ENCODE results near the gene MAGEB10. TPM values are rescaled to one million over a fixed set of nuclear protein-coding genes. Genes with fewer than 3 reads are reported as not detected.

MAGEB10 gene
- total and polyA plus RNA-seq, 2 donors (not counting 3 experiments of a cell fraction or from before 2014, with no cell fraction given) = not detected

DNA sequence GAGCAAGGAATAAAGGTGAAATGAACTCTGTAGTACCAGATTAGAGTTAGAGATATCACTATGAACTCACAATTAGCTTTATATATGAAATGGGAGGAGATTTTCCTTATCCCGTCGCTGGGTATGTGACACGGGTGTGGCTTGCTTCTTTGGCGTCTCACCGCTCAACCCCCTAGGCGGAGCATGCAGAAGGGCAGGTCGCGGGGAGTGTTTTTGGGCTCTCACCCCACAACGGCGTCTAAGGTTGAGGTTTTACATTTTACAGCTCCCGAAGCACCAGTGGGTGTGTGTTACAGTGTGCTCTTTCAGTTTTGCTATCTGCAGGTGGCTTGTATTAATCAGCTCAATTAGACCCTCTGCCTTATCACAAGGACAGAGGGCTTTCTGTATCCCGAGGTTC lies 42.1 kb upstream of the MAGEB10 start:
- POLR2A ChIA-PET = no interaction called here

More for the DNA sequence above, 42.1 kb upstream of the MAGEB10 start:
- no peak overlapping the region for H3K27ac ChIP-seq (ENCODE audit: insufficient read depth, low read depth, low read length)
- no peak overlapping the region for H3K9ac ChIP-seq (replicated peaks; ENCODE audit: extremely low read depth, insufficient read depth, low read length)
- FAIRE-seq = no peak
- H2AFZ ChIP-seq (ENCODE audit: low read depth, low read length) = no peak overlapping the region
- CTCF ChIA-PET = no interaction called here
- DNase-seq (ENCODE audit: low read depth, low spot score) = no peak
- no peaks in the 10 kb centered on the region for H3K9me3 ChIP-seq (replicated peaks; ENCODE audit: control insufficient read depth, insufficient read depth, low read length)
- no TSS peak for BruUV-seq (replicated peaks)
- H3K36me3 ChIP-seq (ENCODE audit: control insufficient read depth in 2 of 2, extremely low read depth in 1 of 2, insufficient read depth in 2 of 2, low read length in 2 of 2) = no peaks in the 10 kb centered on the region
- H3K27me3 ChIP-seq (ENCODE audit: control insufficient read depth in 2 of 2, insufficient read depth in 2 of 2, low read length in 2 of 2) = no peaks in the 10 kb centered on the region
- TF ChIP-seq JUN (IDR thresholded peaks at IDR 0.05; ENCODE audit: borderline replicate concordance, insufficient read depth, insufficient read length, low read depth) (no peak), MYC (IDR thresholded peaks at IDR 0.05; ENCODE audit: low read depth, low read length) (no peak), FOS (IDR thresholded peaks at IDR 0.05; ENCODE audit: borderline replicate concordance, insufficient read depth, low read length) (no peak), POLR2AphosphoS5 (IDR thresholded peaks at IDR 0.05; ENCODE audit: insufficient read depth, low read depth, low read length) (no peak), EZH2 (IDR thresholded peaks at IDR 0.05; ENCODE audit: borderline replicate concordance, low read depth, low read length, severe bottlenecking) (no peak), POLR2A (IDR thresholded peaks at IDR 0.05; ENCODE audit: low read depth, low read length) (no peak), GATA2 (IDR thresholded peaks at IDR 0.05; ENCODE audit: insufficient read depth, insufficient read length, low read depth, low read length) (no peak)
- TF ChIP-seq, protein P1, sequence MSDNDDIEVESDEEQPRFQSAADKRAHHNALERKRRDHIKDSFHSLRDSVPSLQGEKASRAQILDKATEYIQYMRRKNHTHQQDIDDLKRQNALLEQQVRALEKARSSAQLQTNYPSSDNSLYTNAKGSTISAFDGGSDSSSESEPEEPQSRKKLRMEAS (IDR thresholded peaks at IDR 0.05; ENCODE audit: insufficient read depth, insufficient read length) = no peak
- TF ChIP-seq, protein P2, sequence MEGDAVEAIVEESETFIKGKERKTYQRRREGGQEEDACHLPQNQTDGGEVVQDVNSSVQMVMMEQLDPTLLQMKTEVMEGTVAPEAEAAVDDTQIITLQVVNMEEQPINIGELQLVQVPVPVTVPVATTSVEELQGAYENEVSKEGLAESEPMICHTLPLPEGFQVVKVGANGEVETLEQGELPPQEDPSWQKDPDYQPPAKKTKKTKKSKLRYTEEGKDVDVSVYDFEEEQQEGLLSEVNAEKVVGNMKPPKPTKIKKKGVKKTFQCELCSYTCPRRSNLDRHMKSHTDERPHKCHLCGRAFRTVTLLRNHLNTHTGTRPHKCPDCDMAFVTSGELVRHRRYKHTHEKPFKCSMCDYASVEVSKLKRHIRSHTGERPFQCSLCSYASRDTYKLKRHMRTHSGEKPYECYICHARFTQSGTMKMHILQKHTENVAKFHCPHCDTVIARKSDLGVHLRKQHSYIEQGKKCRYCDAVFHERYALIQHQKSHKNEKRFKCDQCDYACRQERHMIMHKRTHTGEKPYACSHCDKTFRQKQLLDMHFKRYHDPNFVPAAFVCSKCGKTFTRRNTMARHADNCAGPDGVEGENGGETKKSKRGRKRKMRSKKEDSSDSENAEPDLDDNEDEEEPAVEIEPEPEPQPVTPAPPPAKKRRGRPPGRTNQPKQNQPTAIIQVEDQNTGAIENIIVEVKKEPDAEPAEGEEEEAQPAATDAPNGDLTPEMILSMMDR (IDR thresholded peaks at IDR 0.05; ENCODE audit: extremely low read depth in 1 of 2, insufficient read depth in 1 of 2, low read depth in 1 of 2, low read length in 2 of 2) = no peak
- no peak overlapping the region for H3K4me2 ChIP-seq (ENCODE audit: insufficient read depth, low read length)
- H4K20me1 ChIP-seq (replicated peaks; ENCODE audit: control insufficient read depth, extremely low read depth, insufficient read depth, low read length) = no peaks in the 10 kb centered on the region
- intact Hi-C loops (cut with micrococcal nuclease) (no loop called here), dilution Hi-C loops (cut with MboI; ENCODE audit: extremely low pct_ligation_motif_present, low sequenced_read_pairs) (no loop called here)
- H3K4me3 ChIP-seq (replicated peaks in 1 of 3; ENCODE audit: insufficient read depth in 1 of 3, low read depth in 1 of 3, low read length in 3 of 3) = no peak overlapping the region
- H3K4me1 ChIP-seq (ENCODE audit: control insufficient read depth, extremely low read depth, insufficient read depth, low read length) = peaks cover 10% of the 10 kb centered on the region
- H3K79me2 ChIP-seq (ENCODE audit: control insufficient read depth, insufficient read depth, low read length) = no peaks in the 10 kb centered on the region
- H3K9me1 ChIP-seq (replicated peaks; ENCODE audit: control insufficient read depth, extremely low read depth, insufficient read depth, low read length) = no peaks in the 10 kb centered on the region

Measured in endothelial cell of umbilical vein (primary cell).